Endothelial cell of hepatic sinusoid (primary cell): Measurements from ENCODE around the gene ALG1.

ENCODE experiments used
- in situ Hi-C: cut with HindIII; loops from 2 replicates; pipeline ENCODE4 v1.10.0; 2017; ENCODE audit warnings: low sequenced_read_pairs

The ALG1 gene, protein sequence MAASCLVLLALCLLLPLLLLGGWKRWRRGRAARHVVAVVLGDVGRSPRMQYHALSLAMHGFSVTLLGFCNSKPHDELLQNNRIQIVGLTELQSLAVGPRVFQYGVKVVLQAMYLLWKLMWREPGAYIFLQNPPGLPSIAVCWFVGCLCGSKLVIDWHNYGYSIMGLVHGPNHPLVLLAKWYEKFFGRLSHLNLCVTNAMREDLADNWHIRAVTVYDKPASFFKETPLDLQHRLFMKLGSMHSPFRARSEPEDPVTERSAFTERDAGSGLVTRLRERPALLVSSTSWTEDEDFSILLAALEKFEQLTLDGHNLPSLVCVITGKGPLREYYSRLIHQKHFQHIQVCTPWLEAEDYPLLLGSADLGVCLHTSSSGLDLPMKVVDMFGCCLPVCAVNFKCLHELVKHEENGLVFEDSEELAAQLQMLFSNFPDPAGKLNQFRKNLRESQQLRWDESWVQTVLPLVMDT

GRCh38 chr16:5071681-5072333 lies at the start of gene ALG1:
Gene ALG1, plus strand, starts transcription at chr16:5071843. Its CDS starts 7 bp downstream, at chr16:5071850.
- in situ Hi-C loops: no loop called here

GRCh38 chr16:5022521-5022920 lies 49.1 kb upstream of the ALG1 start:
- in situ Hi-C loops: no loop called here

DNA sequence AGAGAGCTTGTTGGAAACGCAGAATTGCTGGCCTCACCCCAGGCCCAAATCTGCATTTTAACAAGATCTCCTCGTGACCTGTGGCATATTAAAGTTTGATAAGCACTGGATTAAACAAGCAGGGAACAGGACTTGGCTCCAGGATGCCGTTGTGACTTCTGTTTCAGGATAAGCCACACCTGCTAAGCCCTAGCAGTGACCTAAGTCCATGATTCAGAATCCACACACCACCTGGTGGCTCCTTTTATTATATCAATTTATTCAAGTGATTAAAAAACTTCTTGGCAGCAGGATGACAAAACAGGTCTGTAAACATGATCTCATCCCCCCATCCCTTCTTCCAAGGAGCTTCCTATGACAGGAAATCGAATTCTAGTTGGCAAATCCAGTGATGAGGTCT lies 47.0 kb upstream of the ALG1 start:
- in situ Hi-C loops: no loop called here

GRCh38 chr16:5025171-5025632 lies 46.4 kb upstream of the ALG1 start:
- in situ Hi-C loops: no loop called here

GRCh38 chr16:5026664-5027063 lies 45.0 kb upstream of the ALG1 start:
- in situ Hi-C loops: no loop called here

DNA sequence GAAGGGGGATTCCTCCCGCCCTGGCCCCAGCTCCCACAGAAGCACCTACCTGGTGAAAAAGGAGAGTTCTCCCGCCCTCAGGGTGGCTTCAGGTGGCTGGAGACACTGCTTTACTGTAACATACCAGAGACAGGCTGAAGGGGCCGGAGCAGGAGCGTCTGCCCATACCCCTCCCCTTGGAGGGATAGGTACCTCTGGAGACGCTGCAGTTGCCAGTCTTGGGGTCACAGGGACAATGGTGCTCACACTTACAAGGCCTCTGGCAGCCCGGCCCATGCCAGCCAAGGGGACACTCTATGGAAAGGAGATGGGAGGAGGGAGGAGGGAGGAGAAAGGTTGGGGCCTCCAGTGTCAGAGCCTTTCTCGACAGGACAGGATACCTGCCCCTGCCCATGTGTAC lies 44.6 kb upstream of the ALG1 start:
- in situ Hi-C loops: no loop called here

GRCh38 chr16:5027575-5028235 lies 43.9 kb upstream of the ALG1 start:
- in situ Hi-C loops: no loop called here

DNA sequence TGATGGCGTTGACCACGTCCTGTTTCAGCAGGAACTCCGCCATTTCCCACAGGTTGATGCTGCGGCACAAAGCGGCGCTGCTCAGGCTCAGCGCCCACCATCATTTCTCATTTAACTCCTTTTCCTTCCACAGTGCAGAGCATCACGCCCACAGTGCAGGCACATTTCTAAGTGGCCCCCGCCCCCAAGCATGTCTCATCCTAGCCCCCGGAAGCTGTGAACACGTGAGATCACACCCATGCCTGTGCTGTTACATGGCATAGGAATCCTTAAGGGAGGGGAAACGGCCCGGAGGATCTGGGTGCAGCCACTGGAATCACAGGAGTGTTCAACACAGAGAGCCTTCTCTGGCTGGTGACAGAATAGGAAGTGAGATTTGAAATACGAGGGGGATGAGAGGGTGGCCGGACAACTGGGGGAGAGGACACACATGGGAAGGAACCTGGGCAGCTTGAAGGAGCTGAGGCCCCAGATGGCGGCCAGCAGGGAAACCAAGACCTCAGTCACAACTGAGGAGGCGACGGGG lies 42.6 kb upstream of the ALG1 start:
- in situ Hi-C loops: no loop called here

DNA sequence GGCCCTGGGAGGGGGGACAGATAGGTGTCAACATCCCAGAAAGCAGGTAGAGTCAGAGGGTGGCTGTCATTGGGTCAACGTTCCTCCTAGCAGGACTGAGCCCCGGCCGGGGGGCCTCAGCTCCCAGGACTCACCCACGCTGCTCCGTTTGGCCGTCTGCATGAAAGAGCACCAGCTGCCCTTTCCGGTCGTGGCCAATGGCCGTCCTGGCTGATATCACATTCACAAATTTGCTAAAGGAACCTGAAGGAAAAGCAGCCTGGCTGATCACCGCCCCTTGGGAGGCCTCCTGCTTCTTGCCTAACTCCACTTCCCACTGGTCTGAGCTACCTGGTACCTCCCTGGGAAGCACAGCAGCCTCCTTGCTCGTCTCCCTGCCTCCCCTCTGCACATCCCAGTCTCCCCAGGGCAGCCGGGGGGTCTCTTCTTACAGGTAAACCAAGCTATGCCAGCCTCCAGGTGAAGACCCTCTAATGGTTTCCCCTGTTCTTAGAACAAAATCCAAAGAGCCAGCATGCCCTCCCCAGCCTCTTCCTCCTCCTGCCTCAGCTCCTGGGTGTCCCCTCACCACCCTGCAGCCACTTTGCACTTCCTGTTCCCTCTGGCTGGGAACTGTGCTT lies 41.3 kb upstream of the ALG1 start:
- in situ Hi-C loops: no loop called here

DNA sequence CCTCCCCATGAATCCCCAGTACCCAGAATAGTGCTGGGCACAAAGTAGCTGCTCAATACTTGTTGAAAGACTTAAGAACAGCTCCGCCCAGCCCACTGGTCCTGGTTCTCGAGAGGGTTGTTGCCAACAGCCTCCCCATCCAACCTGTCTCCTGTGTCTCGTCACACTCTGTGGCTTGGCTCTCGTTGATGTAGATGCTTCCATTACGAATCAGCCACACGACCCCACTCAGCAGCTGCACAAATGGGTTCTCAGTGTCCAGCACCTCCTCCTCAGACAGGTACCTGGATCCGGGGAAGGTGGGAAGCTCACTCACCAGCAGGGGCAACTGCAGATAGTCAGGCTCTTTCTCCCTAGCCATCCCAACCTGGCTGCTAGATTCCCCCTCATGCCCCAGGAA lies 40.0 kb upstream of the ALG1 start:
- in situ Hi-C loops: no loop called here

GRCh38 chr16:5032748-5033167 lies 38.9 kb upstream of the ALG1 start:
- in situ Hi-C loops: no loop called here

GRCh38 chr16:5033256-5034166 lies 38.1 kb upstream of the ALG1 start, which contains the start of gene NAGPA:
Gene NAGPA, minus strand, starts transcription at chr16:5033935. Its CDS starts 21 bp downstream, at chr16:5033914.
- in situ Hi-C loops: no loop called here

- in situ Hi-C loops: no loop called here
These were observed 37.5 kb upstream of the ALG1 start for GRCh38 chr16:5034167-5034523.

- in situ Hi-C loops: no loop called here
These were observed 35.8 kb upstream of the ALG1 start for GRCh38 chr16:5035909-5036227.

DNA sequence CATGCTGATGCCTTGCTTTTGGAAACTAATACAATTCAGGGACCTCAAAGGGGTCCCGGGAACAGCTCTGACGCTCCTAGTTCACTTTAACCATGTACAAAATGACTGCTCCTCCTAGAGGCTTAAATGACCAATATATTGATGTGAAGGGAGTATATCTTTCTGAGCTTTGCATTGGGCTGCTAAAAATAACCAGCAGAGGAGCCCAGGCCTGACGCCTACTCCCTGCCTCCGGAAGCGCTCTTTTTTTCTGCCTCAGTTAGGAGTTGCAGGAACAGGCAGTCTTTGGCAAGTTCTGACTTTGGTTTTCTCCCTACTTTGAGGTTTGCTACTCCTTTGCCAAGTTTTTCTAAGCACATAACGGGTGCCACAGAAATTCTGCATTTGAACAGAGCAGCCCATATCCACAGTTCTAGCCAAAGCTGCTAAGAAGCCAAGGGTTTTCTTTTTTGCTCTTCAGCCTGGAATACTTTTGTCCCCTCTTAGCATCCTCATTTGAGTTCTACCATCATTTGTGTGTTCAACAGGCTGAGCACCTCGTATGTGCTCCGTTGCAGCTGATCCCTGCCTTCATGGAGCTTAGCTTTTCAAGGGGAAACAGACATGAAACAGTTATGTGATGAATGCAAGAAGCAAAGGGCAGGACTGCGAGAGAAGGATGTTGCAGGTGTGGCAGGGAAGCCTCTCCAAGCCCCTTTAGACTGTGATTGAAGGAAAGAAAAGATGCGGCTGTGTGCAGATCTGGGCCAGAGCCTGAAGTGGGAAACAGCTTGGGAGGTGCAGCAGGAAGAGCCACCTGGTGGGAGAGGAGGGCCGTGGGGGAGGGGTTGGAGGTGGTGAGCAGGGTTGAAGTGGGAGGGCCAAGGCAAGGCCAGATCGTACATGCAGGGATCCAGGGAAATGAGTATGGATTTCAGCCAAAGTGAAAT lies 35.2 kb upstream of the ALG1 start:
- in situ Hi-C loops: no loop called here

- in situ Hi-C loops: no loop called here
These were observed 31.2 kb upstream of the ALG1 start for GRCh38 chr16:5040451-5040850.

DNA sequence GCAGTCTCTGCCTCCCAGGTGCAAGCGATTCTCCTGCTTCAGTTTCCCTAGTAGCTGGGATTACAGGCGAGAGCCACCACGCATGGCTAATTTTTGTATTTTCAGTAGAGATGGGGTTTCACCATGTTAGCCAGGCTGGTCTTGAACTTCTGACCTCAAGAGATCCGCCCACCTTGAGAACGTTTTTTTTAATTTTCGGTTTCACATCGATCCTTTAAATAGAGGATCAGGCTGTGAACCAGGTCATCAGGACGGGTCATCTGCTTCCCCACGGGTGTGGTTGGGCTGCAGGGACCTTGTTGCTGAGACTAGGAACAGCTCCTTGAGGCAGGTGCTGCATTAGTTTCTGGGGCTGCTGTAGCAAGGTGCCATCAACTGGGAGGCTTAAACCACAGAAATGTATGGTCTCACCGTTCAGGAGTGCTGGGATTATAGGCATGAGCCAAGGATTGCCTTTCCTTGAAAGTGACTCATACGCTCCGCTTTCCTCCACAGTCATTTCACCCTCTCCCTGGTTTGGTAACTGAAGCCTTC lies 30.0 kb upstream of the ALG1 start:
- in situ Hi-C loops: no loop called here

DNA sequence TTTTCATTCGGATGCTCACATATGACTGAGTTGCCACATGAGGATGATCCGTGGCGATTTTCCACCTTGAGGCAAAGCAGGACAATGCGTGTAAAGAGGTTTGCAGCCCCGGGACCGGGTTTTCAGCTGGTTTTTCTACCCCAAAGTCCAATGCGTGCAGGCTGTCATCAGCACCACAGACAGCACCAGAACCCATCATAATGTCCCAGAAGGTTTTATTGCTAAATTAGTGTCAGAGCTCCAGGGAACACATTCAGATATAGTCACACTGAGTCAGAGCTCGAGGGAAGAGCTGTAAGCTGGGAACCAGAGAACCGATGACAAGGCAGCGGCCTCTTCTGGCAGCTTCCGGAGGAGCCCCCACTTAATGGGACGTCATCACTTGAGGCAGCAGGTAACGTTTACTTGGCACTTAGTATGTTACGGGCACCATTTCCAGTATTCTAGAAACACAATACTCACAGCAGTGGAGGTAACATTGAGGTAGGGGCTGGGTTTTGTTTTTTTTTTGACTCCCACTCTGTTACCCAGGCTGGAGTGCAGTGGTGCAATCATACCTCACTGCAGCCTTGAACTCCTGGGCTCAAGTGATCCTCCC lies 29.0 kb upstream of the ALG1 start:
- in situ Hi-C loops: no loop called here
